ENCODE measurements around the gene TADA2A.

TADA2A gene

DNA sequence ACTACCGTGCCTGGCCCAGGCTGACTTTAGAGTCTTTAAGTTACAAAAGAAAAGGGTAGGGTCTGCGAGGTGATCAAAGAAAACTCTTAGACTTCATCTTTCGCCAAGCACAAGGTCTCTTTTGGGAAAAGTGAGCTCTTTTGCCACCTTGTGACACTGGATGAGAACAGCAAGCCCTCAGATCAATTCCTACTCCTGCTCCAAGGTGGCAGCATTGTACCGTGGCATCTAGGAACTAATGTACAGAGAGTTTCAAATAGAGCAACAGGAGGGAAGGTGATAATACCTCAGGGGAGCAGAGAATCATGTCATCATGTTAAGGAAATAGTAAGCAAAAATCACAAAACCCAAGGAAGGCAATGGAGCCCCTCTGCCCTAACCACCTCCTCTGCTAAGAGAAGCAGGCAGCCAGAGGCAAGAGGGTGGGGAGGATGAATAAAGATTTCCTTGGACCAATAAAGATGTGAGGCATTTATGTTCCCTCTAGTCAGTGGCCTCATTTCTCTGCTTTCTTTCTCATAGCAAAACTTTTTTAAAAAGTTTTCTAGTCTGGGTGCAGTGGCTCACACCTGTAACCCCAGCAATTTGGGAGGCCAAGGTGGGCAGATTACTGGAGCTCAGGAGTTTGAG lies 33.0 kb upstream of the TADA2A start:
- FAIRE-seq: no peak
- TF ChIP-seq POLR2AphosphoS5 (IDR thresholded peaks at IDR 0.05; ENCODE audit: low read depth, low read length): no peak
- DNase-seq (ENCODE audit: insufficient read length, low spot score): no peak

DNA sequence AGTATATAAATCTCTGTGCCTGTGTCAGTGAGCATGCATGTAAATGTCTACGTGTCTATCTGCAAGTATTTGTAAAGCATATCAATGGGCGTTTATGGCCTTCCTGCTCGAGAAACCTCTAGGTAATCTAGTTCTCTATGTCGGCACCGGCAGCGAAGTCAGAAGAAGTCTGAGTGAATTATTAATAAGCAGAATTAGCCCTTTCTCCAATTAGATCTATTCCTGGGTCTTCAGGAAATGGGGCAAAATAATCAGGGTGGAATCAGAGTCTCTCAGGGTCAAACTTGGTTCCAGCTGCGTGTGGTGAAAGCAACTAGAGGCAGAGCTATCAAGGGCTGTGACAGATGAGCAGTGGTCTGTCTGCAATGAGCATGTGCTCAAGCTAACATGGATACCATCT lies 31.0 kb upstream of the TADA2A start, which contains the start of gene C17orf78:
Gene C17orf78, plus strand, starts transcription at position 280 of the 400 bp plus-strand sequence. Its CDS starts 108 bp downstream, at position 388.
- no peak for FAIRE-seq
- TF ChIP-seq TAF1 (IDR thresholded peaks at IDR 0.05; ENCODE audit: low read depth, low read length): no peak
- no peak for DNase-seq (ENCODE audit: insufficient read length, low spot score)

DNA sequence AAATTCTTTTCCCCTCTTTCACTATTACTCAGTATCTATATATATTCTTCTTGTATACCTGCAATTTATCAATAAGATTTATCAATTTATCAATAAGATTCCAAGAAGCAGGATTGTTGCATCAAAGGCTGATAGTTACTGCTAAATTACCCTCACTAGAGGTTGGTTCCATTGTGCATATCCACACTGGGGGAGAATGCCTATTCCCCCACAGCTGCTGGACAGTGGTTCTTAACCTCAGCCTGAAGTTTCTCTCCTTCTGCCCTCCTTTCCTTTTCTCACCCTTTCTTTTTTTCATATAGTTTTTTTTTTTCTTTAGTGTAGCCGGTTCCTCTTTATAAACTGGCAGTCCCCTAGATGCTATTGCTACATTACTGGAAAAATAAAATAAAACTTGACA lies 24.6 kb upstream of the TADA2A start:
- no peak for FAIRE-seq

DNA sequence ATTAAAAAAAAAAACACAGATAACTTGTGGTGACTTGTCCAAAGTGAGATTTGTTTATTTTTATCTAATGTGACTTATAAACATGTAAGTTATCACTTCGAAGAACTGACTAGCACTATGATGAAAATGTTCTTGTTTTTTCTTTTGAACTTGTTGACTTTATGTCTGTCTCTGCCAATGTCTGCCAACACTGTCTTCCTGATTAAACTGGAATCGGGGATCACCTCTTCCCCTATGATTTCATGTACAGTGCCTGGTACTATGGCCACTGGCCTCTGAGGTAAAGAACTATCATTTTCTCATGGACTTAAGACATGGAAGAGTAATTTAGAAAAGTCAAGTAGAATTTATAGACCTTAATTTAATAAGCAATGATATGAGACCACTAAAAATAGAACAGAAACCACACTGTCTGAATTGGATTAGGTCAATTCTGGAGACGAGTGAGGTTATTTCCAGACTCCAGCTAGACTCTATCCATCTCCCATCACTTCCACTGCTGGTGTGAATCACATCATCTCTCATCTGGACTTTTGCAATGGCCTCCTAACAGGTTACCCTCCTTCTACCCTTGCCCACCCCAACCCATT lies 22.0 kb upstream of the TADA2A start:
- TF ChIP-seq POLR2AphosphoS5 (IDR thresholded peaks at IDR 0.05; ENCODE audit: low read depth, low read length) (no peak), TAF1 (IDR thresholded peaks at IDR 0.05; ENCODE audit: low read depth, low read length) (no peak), POU2F2 (IDR thresholded peaks at IDR 0.05; ENCODE audit: low read depth, low read length) (no peak), SPI1 (IDR thresholded peaks at IDR 0.05; ENCODE audit: low read depth, low read length) (no peak), PAX5 (IDR thresholded peaks at IDR 0.05; ENCODE audit: insufficient read depth, low read length, severe bottlenecking) (no peak), POLR2A (IDR thresholded peaks at IDR 0.05; ENCODE audit: low read depth, low read length) (no peak)
- FAIRE-seq (no peak), DNase-seq (ENCODE audit: insufficient read length, low spot score) (no peak)

More for the DNA sequence above, 24.6 kb upstream of the TADA2A start:
- no peak for DNase-seq (ENCODE audit: insufficient read length, low spot score)
- TF ChIP-seq SPI1 (IDR thresholded peaks at IDR 0.05; ENCODE audit: low read depth, low read length) (no peak), PAX5 (IDR thresholded peaks at IDR 0.05; ENCODE audit: insufficient read depth, low read length, severe bottlenecking) (no peak), POLR2AphosphoS5 (IDR thresholded peaks at IDR 0.05; ENCODE audit: low read depth, low read length) (no peak), POU2F2 (IDR thresholded peaks at IDR 0.05; ENCODE audit: low read depth, low read length) (no peak), TAF1 (IDR thresholded peaks at IDR 0.05; ENCODE audit: low read depth, low read length) (no peak), POLR2A (IDR thresholded peaks at IDR 0.05; ENCODE audit: low read depth, low read length) (no peak)

DNA sequence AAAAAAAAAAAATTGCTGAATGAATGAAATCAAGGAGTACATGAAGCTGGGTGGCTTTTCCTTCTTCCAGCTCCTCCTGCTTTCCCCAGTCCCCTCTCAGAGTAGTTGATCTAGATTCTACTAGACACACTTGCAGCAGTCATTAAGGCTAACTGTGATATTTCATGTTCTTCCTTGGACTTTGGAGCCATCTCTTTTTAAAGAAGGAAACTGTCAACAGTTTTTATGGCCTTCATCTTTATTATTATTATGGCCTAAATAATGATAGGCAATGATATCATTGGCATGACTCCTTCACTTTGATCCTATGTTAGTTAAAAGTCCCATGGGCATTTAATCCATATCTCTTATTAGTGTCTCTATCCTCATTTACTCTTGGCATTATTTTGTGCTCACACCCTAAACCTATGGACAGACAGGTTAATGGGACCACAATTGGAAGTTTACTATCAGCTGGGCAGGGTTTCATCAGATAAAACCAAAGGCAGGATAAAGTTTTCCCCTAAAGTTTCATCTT lies 21.2 kb upstream of the TADA2A start:
- TF ChIP-seq TAF1 (IDR thresholded peaks at IDR 0.05; ENCODE audit: low read depth, low read length) (no peak), SPI1 (IDR thresholded peaks at IDR 0.05; ENCODE audit: low read depth, low read length) (no peak), PAX5 (IDR thresholded peaks at IDR 0.05; ENCODE audit: insufficient read depth, low read length, severe bottlenecking) (no peak)
- FAIRE-seq (no peak), DNase-seq (ENCODE audit: insufficient read length, low spot score) (no peak)

DNA sequence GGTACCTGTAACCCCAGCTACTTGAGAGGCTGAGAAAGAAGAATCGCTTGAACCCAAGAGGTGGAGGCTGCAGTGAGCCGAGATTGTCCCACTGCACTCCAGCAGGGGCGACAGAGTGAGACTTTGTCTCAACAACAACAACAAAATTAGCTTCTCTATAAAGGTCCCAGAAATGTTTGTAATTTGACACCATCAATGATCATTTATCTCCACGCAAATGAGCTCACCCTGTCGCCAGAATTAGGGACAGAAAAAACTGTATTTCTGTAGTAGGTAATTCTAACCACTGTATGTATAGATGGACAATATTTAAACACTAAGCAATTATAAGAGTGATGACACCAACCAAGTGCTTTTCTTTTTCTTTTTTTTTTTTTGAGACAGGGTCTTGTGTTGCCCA lies 20.2 kb upstream of the TADA2A start:
- FAIRE-seq (no peak), DNase-seq (ENCODE audit: insufficient read length, low spot score) (no peak)
- TF ChIP-seq PAX5 (IDR thresholded peaks at IDR 0.05; ENCODE audit: insufficient read depth, low read length, severe bottlenecking): no peak
- TF ChIP-seq SPI1 (IDR thresholded peaks at IDR 0.05; ENCODE audit: low read depth, low read length): no peak
- TF ChIP-seq POLR2A (IDR thresholded peaks at IDR 0.05; ENCODE audit: low read depth, low read length): no peak
- TF ChIP-seq TAF1 (IDR thresholded peaks at IDR 0.05; ENCODE audit: low read depth, low read length): no peak
- TF ChIP-seq POLR2AphosphoS5 (IDR thresholded peaks at IDR 0.05; ENCODE audit: low read depth, low read length): no peak
- TF ChIP-seq POU2F2 (IDR thresholded peaks at IDR 0.05; ENCODE audit: low read depth, low read length): no peak

DNA sequence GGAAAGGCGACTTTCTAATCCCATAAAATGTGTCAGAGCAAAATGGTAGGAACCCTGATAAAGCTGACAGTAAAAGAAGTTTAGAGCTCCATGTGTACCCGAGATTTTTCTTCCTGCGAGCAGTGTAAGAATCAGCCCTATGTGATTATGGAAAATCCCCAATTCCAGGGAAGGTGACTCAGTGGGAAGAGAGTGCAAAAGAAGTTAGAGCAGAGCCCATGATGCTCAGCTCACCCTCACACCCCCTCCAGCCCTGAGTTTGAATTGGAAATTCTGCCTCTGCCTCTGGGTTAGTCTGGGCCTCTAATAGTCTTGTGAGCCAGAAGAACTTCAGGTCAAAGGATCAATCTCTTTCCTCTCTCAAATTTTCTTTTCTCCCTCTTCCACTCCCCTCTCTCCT lies 18.4 kb upstream of the TADA2A start:
- TF ChIP-seq POLR2A (IDR thresholded peaks at IDR 0.05; ENCODE audit: low read depth, low read length) (no peak), SPI1 (IDR thresholded peaks at IDR 0.05; ENCODE audit: low read depth, low read length) (no peak), POU2F2 (IDR thresholded peaks at IDR 0.05; ENCODE audit: low read depth, low read length) (no peak), TAF1 (IDR thresholded peaks at IDR 0.05; ENCODE audit: low read depth, low read length) (no peak), PAX5 (IDR thresholded peaks at IDR 0.05; ENCODE audit: insufficient read depth, low read length, severe bottlenecking) (no peak), POLR2AphosphoS5 (IDR thresholded peaks at IDR 0.05; ENCODE audit: low read depth, low read length) (no peak)
- DNase-seq (ENCODE audit: insufficient read length, low spot score): no peak
- no peak for FAIRE-seq

DNA sequence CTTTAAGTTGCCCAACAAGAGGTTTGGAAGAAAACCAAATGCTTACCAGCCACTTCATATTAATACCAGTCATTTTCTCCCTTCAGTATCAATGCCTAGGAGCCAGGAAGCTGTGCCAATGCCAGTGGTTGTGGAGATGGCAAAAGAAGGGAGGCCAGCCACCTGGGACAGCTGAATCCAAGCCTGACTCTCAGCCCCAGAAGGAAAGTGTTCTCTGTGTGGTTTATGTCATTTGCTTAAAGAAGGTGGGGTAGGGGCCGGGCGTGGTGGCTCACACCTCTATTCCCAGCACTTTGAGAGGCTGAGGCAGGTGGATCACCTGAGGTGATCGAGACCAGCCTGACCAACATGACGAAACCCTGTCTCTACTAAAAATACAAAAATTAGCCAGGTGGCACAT lies 17.5 kb upstream of the TADA2A start:
- DNase-seq (ENCODE audit: insufficient read length, low spot score) (no peak), FAIRE-seq (no peak)
- TF ChIP-seq SPI1 (IDR thresholded peaks at IDR 0.05; ENCODE audit: low read depth, low read length) (no peak), PAX5 (IDR thresholded peaks at IDR 0.05; ENCODE audit: insufficient read depth, low read length, severe bottlenecking) (no peak), POU2F2 (IDR thresholded peaks at IDR 0.05; ENCODE audit: low read depth, low read length) (no peak), TAF1 (IDR thresholded peaks at IDR 0.05; ENCODE audit: low read depth, low read length) (no peak), POLR2A (IDR thresholded peaks at IDR 0.05; ENCODE audit: low read depth, low read length) (no peak), POLR2AphosphoS5 (IDR thresholded peaks at IDR 0.05; ENCODE audit: low read depth, low read length) (no peak)

DNA sequence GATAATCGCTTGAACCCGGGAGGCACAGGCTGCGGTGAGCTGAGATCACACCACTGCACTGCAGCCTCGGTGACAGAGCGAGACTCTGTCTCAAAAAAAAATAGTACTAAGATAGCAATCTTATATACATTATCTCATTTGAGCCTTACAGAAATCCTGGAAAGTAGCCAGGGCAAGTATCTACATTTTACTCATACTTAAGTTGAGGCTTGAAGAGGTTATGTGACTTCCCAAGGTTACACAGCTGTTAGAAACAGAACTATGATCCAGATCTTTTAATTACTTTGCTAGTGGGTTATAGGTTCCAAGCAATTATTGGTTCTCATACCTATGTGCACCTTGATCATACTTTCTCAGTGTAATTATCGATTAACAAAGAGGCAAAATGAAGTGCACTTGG lies 15.5 kb upstream of the TADA2A start:
- TF ChIP-seq TAF1 (IDR thresholded peaks at IDR 0.05; ENCODE audit: low read depth, low read length) (no peak), POLR2AphosphoS5 (IDR thresholded peaks at IDR 0.05; ENCODE audit: low read depth, low read length) (no peak), POLR2A (IDR thresholded peaks at IDR 0.05; ENCODE audit: low read depth, low read length) (no peak), SPI1 (IDR thresholded peaks at IDR 0.05; ENCODE audit: low read depth, low read length) (no peak)
- FAIRE-seq (no peak), DNase-seq (ENCODE audit: insufficient read length, low spot score) (no peak)

DNA sequence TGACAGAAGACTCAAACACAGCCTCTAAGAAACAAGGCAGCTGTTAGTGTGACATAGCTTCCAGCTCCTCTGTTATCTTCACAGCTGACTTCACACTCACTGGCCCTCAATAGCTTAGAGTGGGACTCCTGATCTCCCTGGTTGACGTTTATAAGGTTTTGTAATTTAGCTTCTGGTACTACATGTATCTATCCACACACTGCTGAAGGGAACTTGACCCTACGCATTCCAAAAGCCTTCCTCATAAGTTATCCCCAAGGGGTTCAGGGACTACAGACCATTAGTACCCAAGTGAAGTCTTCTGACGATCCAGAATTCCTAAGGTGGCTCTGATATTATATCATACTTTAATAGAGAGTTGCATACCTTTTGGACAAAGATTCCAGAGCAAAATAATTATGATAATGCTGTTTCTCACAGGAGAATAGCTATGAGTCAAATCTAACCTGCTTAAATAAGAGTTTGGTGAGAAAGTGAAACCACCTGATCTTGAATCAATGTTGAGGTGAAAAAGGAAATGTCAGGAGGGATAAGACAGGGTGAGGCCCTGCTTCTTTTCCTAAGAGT lies 14.6 kb upstream of the TADA2A start:
- DNase-seq (ENCODE audit: insufficient read length, low spot score) (peak; percentile 27), FAIRE-seq (no peak)
- TF ChIP-seq PAX5 (IDR thresholded peaks at IDR 0.05; ENCODE audit: insufficient read depth, low read length, severe bottlenecking) (no peak), POU2F2 (IDR thresholded peaks at IDR 0.05; ENCODE audit: low read depth, low read length) (no peak), POLR2A (IDR thresholded peaks at IDR 0.05; ENCODE audit: low read depth, low read length) (no peak), TAF1 (IDR thresholded peaks at IDR 0.05; ENCODE audit: low read depth, low read length) (no peak), SPI1 (IDR thresholded peaks at IDR 0.05; ENCODE audit: low read depth, low read length) (no peak), POLR2AphosphoS5 (IDR thresholded peaks at IDR 0.05; ENCODE audit: low read depth, low read length) (no peak)

All from GM12891 (cell line).